HG02885 (cell line): ENCODE measurements around the gene AFF3.

Experiments used
- ATAC-seq: cut with Tn5 transposase; IDR thresholded peaks from one replicate; pipeline ENCODE4 v1.9.1; 2021; ENCODE audit warnings: mild to moderate bottlenecking; ENCODE audit not compliant: unreplicated experiment, poor library complexity

Gene AFF3

DNA sequence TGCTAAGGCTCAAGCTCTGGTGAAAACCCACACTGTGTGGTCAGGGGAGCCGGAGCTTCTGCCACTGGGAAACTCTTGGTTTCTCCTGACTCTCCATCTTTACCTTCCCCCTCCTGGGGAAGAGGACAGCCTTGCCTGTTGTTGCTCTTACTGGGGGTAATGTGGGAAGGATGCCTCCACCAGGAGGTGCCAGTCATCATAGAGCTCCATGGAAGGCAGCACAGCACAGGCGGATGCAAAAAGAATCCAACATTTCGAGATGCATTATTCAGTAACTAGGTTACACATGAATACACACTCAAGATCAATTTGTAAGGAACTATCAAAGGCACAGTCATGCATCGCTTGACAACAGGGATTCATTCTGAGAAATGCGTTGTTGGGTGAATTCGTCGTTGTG, 322.6 kb downstream of the AFF3 start:
- ATAC-seq: no peak

DNA sequence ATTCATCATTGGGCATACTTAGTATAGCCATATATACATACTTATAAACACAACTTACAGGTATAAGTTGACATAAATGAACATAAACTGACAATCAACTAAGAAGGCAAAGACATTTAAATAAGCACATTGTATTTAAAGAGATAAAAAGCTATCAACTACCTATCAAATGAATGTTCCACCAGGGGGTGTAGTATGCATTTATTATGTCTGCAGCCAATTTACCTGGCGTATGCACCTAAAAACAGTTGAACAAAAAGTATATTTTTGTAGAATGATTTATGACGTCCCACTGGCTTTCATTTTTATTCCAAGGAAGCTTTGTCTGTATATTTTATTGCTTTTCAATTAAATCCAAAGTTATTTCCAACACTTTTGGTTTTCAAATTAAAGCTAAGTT, 323.5 kb downstream of the AFF3 start:
- no peak for ATAC-seq

DNA sequence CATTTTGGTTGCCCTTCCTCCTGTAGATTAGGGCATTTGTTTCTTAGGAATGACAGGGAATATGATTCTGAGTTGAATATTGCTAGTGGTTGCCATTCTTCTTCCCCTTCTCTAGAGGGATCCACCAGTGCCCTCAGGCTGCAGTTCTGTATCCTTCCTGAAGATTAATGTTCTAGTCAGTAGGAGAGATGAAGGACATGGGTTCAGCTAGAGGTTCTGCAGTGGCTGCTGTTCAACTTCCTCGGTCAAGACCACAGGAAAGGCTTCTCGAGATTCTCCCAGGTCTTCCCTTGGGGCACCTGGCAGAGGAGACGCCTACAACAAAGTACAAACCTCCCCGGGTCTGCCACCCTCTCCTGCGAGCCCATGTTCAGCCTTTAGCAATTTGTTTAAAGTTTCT, 325.5 kb downstream of the AFF3 start:
- ATAC-seq: no peak

DNA sequence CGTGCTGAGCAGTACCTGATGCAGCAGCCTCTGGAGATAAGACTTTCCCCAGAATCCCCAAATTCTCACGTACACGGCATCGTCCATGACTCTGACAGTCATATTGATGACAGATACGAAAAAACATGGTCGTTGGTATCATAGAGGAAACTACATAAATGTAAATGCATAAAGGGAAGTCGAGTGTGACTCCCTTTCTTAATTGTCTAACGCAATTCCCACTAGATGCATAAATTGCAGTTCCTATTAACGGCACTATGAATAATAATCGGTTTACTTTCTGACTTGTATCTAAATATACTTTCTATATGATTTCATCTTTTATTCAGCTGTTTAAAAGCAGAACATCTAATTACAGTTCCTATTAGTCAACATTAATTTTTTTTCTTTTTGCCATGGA, 330.0 kb downstream of the AFF3 start:
- ATAC-seq: no peak

DNA sequence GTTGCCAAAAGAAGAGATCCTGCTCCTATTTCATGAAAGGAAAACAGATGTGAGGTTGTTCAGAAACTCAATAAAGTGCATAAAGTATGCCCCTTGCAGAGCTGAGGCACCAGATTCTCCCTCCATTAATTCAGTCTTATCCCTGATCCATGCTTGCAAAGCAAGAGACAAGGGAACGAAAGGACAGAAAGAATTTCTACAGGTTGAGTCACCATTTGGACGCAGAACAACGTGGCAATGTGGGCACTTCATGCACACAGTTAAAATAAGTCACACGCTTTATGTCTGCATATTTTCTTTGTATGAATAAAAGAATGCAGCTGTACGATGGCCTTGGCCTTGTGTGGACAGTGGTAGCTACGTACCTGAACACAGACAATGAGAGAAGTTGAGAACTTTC, 330.8 kb downstream of the AFF3 start:
- no peak for ATAC-seq

DNA sequence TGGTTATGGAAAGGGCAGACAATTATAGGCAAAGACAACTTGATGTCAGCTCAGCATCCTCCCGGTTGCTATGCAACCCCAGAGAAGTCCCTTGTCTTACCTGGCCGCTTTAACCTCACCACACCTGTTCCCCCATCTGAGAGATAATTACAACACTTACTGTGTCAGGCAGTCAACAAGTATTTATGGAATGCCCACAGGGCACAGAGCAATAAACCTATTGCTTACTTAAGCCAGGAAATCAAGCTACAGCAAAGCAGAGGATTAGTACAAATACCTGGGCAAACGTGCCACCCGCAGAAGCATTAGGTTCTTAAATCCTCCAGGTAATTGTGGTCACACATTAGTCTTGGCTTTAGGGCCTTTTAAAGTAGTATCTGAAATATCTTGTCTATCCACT, 332.2 kb downstream of the AFF3 start:
- no peak for ATAC-seq

DNA sequence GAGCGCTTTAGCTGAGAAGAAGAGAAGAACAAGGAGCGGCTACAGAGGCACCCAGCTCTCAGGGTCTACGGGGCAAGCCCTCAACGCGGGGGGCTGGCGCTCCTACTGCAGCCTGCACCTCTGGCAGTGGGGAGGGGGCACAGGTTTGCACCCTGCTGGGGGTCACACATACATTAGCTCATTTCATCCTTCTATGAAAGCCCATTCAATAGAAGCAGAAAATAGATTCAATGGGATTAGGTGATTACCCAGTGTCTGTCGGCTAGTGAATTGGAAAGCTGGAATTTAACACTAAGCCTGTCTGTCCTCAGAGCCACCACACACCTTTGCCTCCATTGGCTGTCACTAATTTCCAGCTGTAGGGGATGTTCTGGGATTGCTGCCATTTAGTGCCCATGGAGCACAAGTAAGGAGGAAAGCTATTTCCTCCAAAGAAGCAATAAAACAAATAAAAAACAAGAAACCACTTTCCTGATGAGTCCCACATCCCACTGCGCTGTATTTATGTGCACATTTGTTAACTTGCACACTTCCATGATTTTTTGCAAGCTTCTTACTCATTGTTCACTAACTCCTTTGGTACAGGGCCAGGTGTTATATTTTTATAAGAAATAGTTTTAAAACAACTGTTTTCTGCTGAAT, 333.0 kb downstream of the AFF3 start:
- ATAC-seq: no peak

DNA sequence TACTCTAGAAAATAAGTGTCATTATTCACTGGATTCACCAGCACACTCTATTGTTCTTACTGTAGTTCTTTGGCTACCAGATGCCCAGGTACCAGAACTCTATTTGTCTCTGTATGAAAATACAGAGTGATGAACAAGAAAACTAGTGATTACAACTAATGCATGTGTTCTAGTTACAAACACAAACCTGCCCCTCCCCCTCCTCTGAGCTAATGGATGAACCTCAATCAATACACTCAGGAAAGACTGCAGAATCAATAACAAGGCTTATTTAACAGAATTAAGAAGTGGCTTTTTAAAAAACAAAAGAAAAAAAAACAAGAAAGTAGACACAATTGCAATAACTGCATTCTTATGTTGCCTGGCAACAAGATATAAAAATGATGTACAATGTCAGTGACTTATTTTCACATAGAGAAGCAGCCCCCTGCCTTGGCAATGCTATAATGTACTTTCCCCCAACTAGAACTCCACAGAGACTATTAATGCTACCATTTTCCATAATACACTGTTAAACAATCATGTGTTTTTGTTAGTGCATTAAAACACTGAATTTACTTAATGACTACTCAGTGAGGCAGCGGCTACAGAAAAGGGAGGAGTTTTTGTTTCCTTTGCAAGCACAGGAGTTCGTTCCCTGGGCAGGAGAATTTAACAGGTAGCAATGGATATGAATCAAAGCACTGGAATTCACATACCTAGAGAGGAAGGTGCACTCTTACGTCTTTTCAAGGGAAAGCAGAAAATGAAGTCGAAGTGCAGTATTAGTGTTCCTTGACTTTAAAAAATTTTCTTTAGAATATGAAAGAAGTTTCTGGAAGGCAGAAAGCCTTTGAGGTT, 333.8 kb downstream of the AFF3 start:
- ATAC-seq: no peak

DNA sequence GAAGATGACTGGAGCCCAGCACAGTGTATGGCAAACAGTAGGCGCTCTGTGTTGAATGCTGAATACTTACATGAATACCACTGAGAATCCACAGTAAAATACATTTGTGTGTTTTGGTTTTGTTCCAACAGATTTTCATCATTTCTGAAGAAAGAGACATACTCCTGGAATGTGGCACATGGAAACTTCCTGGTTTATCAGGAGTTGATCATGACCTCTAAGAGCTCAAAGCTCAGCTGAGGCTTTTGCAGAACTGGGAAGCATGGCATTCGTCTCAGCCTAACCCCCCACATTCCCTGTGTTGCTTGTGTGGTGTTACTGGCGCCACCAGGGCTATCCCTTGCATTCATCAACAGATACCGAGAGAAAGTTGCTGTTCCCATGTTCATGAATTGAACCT, 335.6 kb downstream of the AFF3 start:
- no peak for ATAC-seq

DNA sequence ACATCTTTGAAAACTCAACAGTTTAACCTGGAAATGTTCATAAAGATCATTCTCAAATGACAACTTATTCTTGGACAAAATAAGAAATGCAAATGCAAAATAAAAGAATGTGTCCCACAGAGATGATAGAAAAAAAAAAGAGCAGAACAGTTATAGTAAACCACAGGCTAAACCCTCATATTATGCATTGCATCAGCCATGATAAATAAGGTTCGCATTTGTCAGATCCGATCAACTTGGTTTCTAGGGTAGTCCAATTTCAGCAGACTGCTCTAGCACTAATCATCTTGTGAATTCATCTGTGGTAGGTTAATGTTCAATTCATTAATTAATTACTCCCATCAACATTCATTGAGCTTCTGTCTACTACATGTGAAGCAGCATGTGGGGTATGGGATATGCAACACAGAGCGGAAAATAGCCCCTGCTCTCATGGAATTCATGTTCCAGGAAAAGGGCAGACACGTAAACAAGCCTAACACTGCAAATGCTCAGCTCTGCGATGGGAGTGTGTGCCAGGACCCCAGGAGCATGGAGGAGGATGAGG, 336.4 kb downstream of the AFF3 start:
- no peak for ATAC-seq

DNA sequence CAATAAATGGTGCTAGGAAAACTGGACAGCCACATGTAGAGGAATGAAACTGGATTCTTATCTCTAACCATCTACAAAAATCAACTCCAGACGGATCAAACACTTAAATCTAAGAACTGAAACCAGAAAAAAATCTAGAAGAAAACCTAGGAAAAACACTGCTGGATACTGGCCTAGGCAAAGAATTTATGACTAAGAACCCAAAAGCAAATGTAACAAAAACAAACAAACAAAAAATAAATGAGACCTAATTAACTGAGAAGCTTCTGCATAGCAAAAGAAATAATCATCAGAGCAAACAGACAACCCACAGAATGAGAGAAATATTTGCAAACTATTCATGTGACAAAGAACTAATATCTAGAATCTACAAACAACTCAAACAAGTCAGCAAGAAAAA, 338.5 kb downstream of the AFF3 start:
- no peak for ATAC-seq

DNA sequence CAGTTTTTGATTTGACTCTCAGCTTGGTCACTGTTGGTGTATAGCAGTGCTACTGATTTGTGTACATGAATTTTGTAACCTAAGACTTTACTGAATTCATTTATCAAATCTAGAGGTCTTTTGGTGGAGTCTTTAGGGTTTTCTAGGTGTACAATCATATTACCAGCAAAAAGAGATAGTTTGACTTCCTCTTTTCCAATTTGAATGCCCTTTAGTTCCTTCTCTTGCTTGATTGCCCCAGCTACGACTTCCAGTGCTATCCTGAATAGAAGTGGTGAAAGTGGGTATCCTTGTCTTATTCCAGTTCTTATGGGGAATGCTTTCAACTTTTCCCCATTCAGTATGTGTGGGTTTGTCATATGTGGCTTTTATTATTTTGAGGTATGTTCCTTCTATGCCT, 339.7 kb downstream of the AFF3 start:
- ATAC-seq: no peak

DNA sequence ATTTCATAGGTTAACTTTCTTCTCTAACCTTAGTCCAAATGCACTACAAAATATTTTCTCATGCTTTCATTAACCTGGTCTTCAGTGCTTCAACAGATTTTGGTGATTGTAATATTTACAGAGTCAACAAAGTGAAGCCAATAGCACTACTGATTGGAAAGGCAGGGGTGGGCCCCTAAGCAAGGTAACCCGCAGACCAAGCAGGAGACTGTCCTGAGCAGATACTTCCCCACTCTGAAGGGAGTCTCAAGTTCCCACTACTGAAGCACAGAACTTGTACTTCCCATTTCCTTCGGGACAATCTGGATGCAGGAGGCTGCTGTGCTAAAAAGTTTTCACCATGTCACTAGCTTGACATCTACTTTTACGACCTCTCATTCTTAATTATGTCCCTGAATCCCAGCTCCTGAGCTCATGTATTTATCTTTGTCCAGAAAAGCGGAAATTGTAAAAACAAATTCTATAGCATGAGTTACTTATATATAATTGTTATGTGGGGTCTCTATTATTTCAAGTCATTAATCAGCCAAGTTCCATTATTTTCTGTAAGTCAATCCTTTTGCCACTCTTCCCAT, 341.0 kb downstream of the AFF3 start:
- ATAC-seq: no peak

DNA sequence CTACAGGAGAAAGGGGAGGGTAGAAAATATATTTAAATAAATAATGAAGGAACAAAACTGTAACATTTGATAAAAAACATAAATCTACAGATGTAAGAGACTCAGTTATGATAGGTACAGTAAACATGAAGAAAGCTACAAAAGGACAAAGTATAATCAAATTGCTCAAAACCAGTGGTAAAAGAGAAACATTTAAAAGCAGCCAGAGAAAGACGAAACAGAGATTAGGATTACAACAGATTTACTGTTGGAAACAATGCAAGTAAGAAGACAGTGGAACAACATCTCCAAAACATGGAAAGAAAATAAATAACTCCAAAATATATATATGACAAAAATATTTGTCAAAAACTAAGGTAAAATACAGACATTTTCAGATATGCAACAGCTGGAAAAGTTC, 344.9 kb downstream of the AFF3 start:
- no peak for ATAC-seq

DNA sequence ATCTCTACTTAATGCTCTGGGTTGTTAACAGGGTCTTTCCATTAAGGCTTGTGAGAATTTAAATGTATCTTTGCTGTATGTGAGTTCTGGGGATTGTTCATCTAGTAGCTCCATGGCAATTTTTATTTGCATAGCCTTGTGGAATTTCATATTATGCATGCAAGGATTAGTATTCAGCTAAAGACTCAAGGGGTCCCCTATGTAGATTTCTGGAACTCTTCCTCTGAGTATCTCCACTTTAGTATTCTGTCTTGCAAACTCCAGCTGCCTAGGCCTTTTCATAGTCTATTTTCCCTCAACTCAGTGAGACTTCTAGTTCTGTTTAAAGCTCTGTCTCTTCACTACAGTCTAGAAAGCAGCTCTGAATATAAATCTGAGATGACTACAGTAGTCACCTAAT, 348.0 kb downstream of the AFF3 start:
- no peak for ATAC-seq

DNA sequence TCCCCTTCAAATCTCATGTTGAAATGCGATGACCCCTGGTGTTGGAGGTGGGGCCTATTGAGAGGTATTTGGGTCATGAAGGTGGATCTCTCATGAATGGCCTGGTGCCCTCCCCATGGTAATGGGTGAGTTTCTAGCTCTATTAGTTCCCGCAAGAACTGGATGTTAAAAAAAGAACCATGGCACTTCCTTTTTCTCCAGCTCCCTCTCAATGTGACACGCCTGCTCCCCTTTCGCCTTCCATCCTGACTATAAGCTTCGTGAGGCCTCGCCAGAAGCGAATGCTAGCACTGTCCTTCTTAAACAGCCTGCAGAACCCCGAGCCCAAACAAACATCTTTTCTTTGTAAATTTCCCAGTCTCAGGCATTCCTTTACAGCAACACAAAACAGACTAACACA, 349.4 kb downstream of the AFF3 start:
- no peak for ATAC-seq

DNA sequence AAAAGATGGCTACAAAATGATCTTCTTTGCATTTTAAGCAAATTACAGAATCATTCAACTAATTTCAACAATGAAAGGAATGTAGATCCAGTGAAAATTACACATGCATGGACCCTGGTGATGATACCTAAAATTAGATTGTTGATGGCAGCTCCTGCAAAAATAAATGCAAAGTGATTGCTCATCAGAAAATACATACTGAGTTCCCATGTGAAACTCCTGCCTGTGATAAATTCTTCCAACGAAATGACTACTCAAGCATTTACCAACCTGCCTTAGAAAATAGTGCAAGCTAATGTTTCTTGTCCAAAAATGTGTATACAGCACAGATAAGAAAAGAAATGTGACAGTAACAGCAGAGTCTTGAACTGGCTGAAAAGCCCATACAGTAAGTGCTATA, 352.5 kb downstream of the AFF3 start:
- no peak for ATAC-seq

DNA sequence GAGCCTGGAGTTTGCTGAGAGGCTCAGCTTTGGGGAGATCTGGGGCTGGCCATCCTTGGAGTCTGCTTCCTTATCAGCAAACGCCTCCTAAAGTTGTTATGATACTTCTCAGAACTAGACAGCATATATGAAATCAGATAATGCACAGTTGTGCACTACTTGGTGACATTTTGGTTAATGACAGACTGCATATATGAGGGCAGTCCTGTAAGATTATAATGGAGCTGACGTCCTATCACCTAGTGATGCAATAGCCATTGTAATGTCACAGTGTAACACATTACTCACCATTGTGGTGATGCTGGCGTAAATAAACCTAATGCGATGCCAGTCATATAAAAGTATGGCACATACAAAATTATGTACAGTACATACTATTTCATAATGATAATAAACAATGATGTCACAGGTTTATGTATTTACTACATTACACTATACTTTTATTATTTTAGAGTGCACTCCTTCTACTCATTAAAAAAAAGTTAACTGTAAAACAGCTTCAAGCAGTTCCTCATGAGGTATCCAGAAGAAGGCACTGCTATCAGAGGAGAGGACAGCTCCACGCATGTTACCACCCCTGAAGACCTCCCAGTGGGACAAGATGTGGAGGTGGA, 354.5 kb downstream of the AFF3 start:
- ATAC-seq: no peak

DNA sequence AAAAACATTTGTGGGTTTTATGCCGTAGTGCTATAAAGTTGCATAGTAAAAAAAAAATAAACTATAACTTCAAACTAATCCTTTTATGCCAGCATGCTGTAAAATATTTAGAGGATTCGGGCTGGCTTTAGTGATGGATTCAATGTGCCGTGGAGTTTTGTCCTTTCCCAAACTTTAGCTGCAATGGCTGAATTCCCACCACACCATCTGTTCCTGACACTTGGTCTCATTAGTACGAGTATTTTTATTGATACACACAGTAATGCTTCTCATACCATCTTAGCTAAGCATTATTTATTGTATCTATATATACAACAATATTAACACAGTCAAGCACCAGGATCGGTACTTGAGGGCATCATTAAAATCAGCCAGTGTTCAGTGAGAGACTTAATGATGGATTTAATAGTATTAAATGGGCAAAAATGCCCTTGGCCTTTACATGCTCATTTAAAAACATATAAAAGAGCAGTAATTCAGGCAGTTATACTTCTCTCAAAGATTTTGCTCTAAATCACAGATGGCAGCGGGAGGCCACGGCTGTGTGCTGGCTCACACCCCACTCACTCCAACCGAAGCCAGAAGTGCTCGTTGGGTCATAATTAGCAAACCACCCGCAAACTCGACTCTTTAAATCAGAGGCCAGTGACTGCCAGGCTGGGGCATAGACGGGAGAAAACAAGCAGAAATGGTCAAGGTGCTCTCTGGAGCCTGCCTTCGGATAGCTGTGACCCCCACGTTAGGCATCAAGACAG, 355.6 kb downstream of the AFF3 start:
- ATAC-seq: no peak

DNA sequence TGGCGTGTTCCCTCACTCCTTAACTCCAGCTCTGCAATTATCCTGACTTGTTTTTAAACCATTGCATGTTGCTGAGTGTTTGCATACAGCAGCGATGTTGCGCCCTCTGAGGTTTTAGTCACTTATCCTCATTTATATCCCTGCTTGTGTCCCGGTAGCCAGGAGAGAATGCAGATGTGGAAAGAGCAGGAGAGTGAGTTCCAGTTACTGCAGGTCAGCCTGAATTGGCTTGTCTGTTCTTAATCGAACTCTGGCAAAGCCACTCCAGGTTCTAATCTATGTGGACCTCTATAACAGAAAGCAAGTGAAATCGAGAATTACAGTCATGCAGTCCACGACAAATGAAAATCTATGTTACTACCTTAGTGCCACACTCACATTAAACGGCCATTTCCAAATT, 357.4 kb downstream of the AFF3 start:
- no peak for ATAC-seq
